ENCODE results near the gene LONP2.
"Not testable (repeated sequence)": the region's sequence is repeated elsewhere in the genome, so short reads cannot be mapped to it uniquely, and the experiment has no call there.

The LONP2 gene

DNA sequence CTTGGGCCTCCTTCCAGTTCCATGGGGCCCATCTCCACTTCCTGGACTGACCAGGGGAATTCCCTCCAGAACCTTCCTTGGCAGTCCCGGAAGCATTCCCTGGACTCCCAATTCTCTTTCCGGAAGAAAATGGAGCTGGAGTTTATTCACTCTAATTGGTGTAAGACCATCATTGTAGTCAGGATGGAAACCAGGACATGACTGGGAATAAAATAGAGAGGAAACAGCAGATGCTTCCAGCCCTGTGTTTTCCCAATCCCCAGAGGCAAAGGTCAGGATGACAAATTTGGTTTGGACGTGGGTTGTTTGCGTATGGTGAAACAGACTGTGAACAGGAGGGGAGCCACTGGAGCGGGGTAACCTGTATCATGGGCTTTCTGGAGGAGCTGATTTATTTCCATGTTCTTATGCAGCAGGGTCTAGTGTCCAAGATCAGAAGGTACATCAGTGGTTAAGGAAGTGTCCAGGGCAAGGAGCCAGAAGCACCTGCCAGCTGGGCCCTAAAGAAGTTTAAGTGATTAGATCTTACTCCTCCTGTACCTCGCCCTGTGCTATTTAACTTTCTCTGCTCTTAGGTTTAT, 8.5 kb upstream of the LONP2 start:
- DNase-seq, result no peak

GRCh38 chr16:48236286-48236685, 7.8 kb upstream of the LONP2 start:
- no peak for DNase-seq

GRCh38 chr16:48240147-48240546, 4.0 kb upstream of the LONP2 start:
- DNase-seq, result not testable (repeated sequence)

DNA sequence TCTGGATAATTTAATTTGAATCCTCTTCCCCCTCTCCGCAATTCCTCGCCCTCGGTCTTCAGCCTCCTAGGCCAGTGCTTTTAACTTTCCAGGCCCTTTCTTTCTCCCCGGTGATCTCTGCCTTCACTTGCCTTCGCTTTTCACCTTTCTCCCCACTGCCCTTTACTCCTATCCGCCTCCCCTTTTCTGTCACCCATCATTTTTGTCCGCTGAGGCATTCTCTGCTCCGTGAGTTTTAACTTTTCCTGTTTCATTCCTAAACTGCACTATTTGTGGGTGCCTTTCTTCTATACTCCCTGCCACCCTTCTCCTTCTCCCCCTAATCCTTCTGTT, 729 bp downstream of the LONP2 start:
- no peak for DNase-seq

- DNase-seq, result no peak
Observed at GRCh38 chr16:48246066-48246465, 2.0 kb downstream of the LONP2 start.

DNA sequence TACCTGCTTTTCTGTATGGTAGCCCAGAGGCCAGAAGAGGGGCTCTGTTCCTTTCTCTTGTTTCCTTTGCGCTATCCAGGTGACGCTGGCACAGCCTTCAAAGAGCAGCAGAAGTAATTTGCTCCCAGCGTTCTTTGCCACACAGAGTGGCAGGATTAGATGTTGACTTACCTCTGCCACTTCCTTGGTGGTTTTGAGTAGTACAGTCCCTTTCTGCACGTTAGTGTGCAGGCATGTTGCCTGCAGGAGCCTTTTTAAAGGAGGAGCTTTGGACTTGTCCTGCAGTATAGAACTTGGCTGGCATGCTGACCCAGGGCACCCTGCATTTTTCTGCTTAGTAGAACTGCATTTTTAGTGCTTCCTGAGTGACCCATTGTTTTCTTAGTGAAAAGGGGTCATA, 3.2 kb downstream of the LONP2 start, which contains the start of gene ABCC11:
ABCC11 (minus strand) TSS at position 229 of the 400 bp plus-strand sequence. CDS start 15,618 bp downstream, outside the sequence.
- DNase-seq, result no peak

- no peak for DNase-seq
Observed at GRCh38 chr16:48250520-48251278, 6.6 kb downstream of the LONP2 start.

GRCh38 chr16:48252013-48252412, 7.9 kb downstream of the LONP2 start:
- no peak for DNase-seq

DNA sequence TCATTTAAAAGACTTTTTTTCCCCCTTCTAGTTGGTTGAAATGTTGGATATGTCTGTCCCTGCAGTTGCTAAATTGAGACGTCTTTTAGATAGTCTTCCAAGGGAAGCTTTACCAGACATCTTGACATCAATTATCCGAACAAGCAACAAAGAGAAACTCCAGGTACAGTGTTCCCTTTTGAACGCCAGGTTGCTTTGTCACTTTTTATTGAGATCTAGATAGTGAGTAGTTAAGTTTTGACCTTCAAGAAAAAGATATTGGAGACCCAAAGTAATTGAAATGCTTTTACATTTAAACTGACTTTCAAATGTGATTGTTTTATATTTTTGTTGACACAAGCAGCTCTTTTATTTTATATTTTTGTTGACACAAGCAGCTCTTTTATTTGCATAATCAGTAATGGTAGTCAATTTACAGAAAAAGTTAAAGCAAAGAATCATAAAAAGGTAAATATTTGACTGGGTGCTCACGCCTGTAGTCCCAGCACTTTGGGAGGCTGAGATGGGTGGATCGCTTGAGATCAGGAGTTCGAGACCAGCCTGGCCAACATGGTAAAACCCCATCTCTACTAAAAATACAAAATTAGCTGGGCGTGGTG, 12.6 kb downstream of the LONP2 start:
- DNase-seq, result no peak

GRCh38 chr16:48261569-48261968, 17.5 kb downstream of the LONP2 start:
- DNase-seq, result no peak

DNA sequence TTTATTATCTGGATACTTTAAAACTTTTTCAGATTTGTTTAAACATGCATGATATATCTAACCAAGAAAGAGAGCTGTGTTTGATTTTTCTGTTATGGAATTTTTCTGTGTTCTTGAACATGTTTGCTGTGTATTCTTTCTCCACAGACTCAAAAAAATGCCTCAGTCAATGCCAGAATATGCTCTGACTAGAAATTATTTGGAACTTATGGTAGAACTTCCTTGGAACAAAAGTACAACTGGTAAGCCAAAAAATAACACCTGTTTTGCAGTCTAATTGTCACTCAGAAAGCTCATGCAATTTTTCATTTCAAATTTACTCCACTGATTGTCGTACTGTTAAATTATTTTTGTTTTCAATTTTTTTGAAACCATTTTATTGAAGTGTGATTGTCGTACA, 18.5 kb downstream of the LONP2 start:
- no peak for DNase-seq

- DNase-seq, result no peak
Observed at GRCh38 chr16:48269011-48269410, 24.9 kb downstream of the LONP2 start.

DNA sequence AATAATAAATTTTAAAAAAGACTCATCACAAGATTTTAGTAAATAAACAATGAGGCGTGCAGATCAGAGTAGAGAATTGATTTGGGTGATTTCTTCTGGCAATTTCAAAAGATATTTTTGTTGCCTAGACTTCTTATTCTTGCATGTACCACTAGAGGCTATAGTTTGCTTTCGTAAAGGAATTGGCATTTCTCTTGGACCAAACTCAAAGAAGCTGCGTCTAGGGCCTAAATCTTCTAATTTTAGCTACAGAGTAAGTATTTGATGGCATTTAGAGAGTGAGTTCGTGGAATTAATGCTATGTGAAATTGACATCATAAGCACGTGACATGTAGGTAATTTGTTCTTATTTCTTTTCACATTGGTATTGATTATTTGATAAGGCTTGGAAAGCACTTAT, 27.6 kb downstream of the LONP2 start:
- no peak for DNase-seq

- DNase-seq, result no peak
Observed at GRCh38 chr16:48272837-48273421, 28.8 kb downstream of the LONP2 start.

GRCh38 chr16:48274476-48274875, 30.4 kb downstream of the LONP2 start:
- no peak for DNase-seq

DNA sequence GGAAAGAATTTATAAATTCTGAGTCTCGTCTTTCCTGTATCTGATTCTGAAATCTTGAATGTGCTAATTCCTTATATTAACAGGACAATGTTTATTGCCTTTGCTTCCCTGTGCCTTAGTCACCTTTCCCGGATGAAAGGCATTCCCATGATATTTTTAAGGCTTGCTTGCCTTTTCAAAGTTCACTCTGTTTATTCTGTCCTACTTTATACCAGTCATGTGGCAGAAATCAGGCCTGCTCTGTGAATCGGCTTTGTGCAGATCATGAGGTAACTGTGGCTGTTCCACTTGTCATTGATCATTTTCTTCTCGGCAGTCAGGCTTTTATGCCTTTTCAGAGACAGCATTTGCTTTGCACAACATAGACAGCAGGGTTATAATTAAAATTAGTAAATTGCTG, 32.0 kb downstream of the LONP2 start:
- DNase-seq, result no peak

DNA sequence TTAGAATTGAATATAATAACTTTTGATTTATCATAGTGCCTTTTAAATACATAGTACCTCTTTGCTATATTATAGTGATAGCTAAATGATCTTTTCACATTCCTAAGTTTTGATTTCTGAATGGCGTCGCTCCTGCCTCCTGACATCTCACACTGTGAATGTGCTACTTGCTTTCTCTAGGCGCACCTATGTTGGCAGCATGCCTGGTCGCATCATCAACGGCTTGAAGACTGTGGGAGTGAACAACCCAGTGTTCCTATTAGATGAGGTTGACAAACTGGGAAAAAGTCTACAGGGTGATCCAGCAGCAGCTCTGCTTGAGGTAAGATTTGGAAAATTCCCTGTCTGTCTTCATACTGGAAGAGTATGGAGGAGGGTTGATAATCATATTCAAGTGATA, 33.1 kb downstream of the LONP2 start:
- DNase-seq, result no peak

DNA sequence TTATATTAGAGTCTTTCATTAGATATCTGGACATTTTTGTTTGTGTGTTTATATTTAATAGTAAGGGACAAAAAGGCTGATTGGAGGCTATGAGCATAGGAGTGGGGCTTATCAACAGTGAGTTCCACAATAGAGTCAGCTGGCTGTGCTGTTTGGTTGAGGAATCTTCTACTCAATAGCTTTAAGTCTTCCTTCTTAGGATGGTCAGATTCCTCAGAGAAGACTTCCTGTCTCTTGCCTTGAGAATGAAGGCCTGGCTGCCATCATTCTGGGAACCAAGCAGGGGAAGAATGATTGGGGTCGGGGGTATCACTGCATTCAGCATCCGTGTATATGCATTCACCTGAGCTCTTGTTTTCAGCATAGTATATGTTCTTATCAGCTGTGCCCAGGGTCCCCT, 35.1 kb downstream of the LONP2 start:
- DNase-seq, result no peak

DNA sequence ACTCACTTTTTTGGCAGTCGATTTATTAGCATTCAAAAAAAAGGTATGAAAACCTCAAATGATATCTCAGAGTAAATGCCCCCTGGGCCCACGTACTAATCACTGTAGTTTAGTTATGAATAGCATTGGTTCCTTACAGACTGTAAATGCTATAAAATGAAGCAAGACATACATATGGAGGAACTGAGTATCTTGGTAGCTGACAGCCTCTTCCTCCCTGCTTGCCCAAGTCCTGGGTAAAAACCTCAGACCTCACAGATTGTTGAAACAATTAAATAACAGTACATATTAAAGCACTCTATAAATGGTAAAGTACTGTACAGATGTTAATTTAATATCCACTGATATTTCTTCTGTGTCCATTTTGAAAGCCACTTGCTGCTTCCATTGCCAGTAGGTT, 36.4 kb downstream of the LONP2 start:
- DNase-seq, result no peak

DNA sequence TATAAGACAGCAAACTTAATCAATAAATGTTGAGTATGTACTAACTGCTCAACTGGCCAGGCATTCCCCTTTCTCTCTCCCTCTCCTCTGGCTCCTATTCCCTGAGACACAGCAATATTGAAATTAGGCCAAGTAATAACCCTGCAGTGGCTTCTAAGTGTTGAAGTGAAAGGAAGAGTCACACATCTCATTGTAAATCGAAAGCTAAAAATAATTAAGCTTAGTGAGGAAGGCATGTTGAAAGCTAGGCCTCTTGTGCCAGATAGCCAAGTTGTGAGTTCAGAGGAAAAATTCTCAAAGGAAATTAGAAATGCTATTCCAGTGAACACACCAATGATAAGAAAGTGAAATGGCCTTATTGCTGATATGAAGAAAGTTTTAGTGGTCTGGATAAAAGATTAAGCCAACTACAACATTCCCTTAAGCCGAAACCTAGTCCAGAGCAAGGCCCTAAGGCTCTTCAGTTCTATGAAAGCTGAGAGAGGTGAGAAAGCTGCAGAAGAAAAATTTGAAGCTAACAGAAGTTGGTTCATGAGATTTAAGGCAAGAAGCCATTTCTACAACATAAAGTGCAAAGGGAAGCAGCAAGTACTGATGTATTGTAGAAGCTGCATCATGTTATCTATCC, 38.6 kb downstream of the LONP2 start:
- DNase-seq, result no peak

DNA sequence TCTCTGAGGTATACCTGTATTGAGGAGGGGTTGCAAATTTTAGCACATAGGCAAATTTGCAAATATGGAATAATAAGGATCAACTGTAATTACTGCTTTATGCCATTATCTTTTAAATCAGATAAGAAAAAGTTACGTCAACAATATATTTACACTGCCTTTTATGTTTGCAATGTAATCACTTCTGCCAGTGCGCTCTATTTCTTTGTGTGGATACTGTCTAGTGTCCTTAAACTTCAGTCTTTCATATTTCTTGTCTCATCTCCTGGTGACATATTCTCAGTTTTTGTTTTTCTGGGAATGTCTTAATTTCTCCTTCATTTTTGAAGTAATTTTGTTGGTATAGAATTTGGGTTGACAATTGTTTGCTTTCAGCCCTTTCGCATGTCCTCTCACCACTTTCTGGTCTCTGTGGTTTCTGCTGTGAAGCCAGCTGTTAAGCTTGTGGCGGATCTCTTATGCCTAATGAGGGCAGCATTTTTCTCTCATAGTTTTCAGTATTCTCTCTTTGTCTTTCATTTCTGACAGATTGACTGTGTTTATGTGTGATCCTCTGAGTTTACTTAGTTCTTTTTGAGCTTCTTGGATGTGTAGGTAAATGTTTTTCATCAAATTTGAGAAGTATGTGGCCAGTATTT, 40.8 kb downstream of the LONP2 start:
- no peak for DNase-seq

GRCh38 chr16:48287239-48287638, 43.1 kb downstream of the LONP2 start:
- no peak for DNase-seq

- DNase-seq, result no peak
Observed at GRCh38 chr16:48291303-48291702, 47.2 kb downstream of the LONP2 start.

All from AML-193 (cell line).